GM23248 (cell line): ENCODE data around the gene FNDC1. TPM values are rescaled to one million over a fixed set of nuclear protein-coding genes. Genes with fewer than 3 reads are reported as not detected.
A peak's percentile ranks its signal among the peaks of the same experiment; 100 is the strongest.

ENCODE experiments used
- DNase-seq: peaks from one replicate; pipeline ENCODE4 v3.0.0-alpha.2; 2015
- H2AFZ ChIP-seq: fragments of 200-600 bp; sonication (generic); 2 replicates; pipeline ENCODE4 v1.6.1; 2016; ENCODE audit warnings: antibody characterized with exemption
- H3F3A ChIP-seq: fragments of 200-600 bp; sonication (generic); 2 replicates; pipeline ENCODE4 v1.6.1; 2016; ENCODE audit warnings: mild to moderate bottlenecking, antibody characterized with exemption, mixed run types; ENCODE audit not compliant: insufficient read depth
- H3K27ac ChIP-seq: fragments of 200-600 bp; sonication (generic); 2 replicates; pipeline ENCODE4 v1.5.1; 2016; ENCODE audit warnings: mild to moderate bottlenecking
- H3K27me3 ChIP-seq: fragments of 200-600 bp; sonication (generic); replicated peaks from 2 replicates; pipeline ENCODE4 v1.6.1; 2016; ENCODE audit warnings: mild to moderate bottlenecking; ENCODE audit not compliant: insufficient read depth
- H3K36me3 ChIP-seq: fragments of 200-600 bp; sonication (generic); 2 replicates; pipeline ENCODE4 v1.6.1; 2016; ENCODE audit warnings: low read depth, mild to moderate bottlenecking
- H3K4me1 ChIP-seq: fragments of 200-600 bp; sonication (generic); 2 replicates; pipeline ENCODE4 v1.6.1; 2016; ENCODE audit warnings: mild to moderate bottlenecking; ENCODE audit not compliant: insufficient read depth
- H3K4me2 ChIP-seq: fragments of 200-600 bp; sonication (generic); one replicate; pipeline ENCODE4 v1.6.1; 2016; ENCODE audit warnings: mild to moderate bottlenecking; ENCODE audit not compliant: unreplicated experiment
- H3K4me3 ChIP-seq: fragments of 200-600 bp; sonication (generic); 2 replicates; pipeline ENCODE4 v1.5.1; 2016; ENCODE audit warnings: mild to moderate bottlenecking
- H3K79me2 ChIP-seq: fragments of 200-600 bp; sonication (generic); 2 replicates; pipeline ENCODE4 v1.6.1; 2016; ENCODE audit warnings: mild to moderate bottlenecking; ENCODE audit not compliant: insufficient read depth
- H3K9ac ChIP-seq: fragments of 200-600 bp; sonication (generic); 2 replicates; pipeline ENCODE4 v1.6.1; 2016; ENCODE audit warnings: mild to moderate bottlenecking
- H3K9me2 ChIP-seq: fragments of 200-600 bp; sonication (generic); 2 replicates; pipeline ENCODE4 v1.6.1; 2016; ENCODE audit warnings: mixed run types, mild to moderate bottlenecking, moderate library complexity; ENCODE audit not compliant: insufficient read depth
- H3K9me3 ChIP-seq: fragments of 200-600 bp; sonication (generic); one replicate; pipeline ENCODE4 v1.6.1; 2017; ENCODE audit warnings: low read depth
- H4K20me1 ChIP-seq: fragments of 200-600 bp; sonication (generic); 2 replicates; pipeline ENCODE4 v1.6.0; 2016; ENCODE audit not compliant: insufficient read depth
- EZH2 ChIP-seq: fragments of 200-600 bp; sonication (generic); IDR thresholded peaks from 2 replicates; pipeline ENCODE4 v1.6.1; 2018; ENCODE audit warnings: antibody characterized with exemption, mild to moderate bottlenecking; ENCODE audit not compliant: insufficient read depth, poor library complexity, severe bottlenecking
- EZH2phosphoT487 ChIP-seq: fragments of 200-600 bp; sonication (generic); IDR thresholded peaks from 2 replicates; pipeline ENCODE4 v1.6.1; 2018; ENCODE audit warnings: antibody characterized with exemption, moderate library complexity, mild to moderate bottlenecking, low read depth; ENCODE audit not compliant: insufficient read depth
- WGBS, 2 experiments: methylation state at CpG; one replicate each; pipeline ENCODE4 v1.1.6; 2015 to 2017; ENCODE audit warnings: low lambda C conversion rate in 2 of 2, low coverage in 1 of 2; ENCODE audit errors: missing lambda C conversion rate in 2 of 2; 5-methylcytosine and 5-hydroxymethylcytosine counted together
- in situ Hi-C: fragments of 300-500 bp; cut with MboI; formaldehyde crosslinking; loops from 2 replicates; pipeline ENCODE4 v1.15.0; 2020
- polyA plus RNA-seq: library from polyadenylated mRNA; unstranded; fragments of >200 nt; fragmentation: Nextera tagmentation; extraction: Ambion mirVana; gene quantifications from 2 replicates; pipeline ENCODE4 v1.2.1, GENCODE V29; 2016
- total RNA-seq: library from RNA; depleted of rRNA; stranded (reverse); fragments of >200 nt; shearing (Covaris generic); gene quantifications from 2 replicates; pipeline ENCODE4 v1.2.3, GENCODE V29; 2014

Gene FNDC1
- total and polyA plus RNA-seq, 2 experiments from 2014 or later = 5.2 to 7.8 TPM

- WGBS, 2 experiments = 1 to 3% methylated on average over 9 of the region's 9 CpGs
These were observed 34.3 kb downstream of the FNDC1 start for GRCh38 chr6:159203304-159204005.

GRCh38 chr6:159204605-159205004 is 35.4 kb downstream of the FNDC1 start:
- no peak overlapping the region for H3K4me2 ChIP-seq
- no peaks in the 10 kb centered on the region for H3K9me2 ChIP-seq
- H3K4me1 ChIP-seq = peaks cover 30% of the 10 kb centered on the region
- H3K79me2 ChIP-seq = no peaks in the 10 kb centered on the region
- DNase-seq = no peak
- no peaks in the 10 kb centered on the region for H3K9me3 ChIP-seq
- H3K27me3 ChIP-seq = no peaks in the 10 kb centered on the region
- 82 to 89% methylated on average over 3 of the region's 3 CpGs for WGBS, 2 experiments
- peaks cover 33% of the 10 kb centered on the region for H3F3A ChIP-seq
- no peak overlapping the region for H3K4me3 ChIP-seq
- H3K36me3 ChIP-seq = no peaks in the 10 kb centered on the region
- H4K20me1 ChIP-seq = no peaks in the 10 kb centered on the region
- in situ Hi-C loops = no loop called here
- peak overlapping the region; percentile 33 for H2AFZ ChIP-seq
- no peak overlapping the region for H3K9ac ChIP-seq
- H3K27ac ChIP-seq = peak overlapping the region; percentile 82
- TF ChIP-seq EZH2phosphoT487 (no peak), EZH2 (no peak)

More at GRCh38 chr6:159203304-159204005, 34.3 kb downstream of the FNDC1 start:
- H3K9ac ChIP-seq = peak overlapping the region; percentile 51
- 0 out of 2 replicates have a peak overlapping the region, but pooled peaks have one; percentile 18 for H3K4me3 ChIP-seq
- H4K20me1 ChIP-seq = no peaks in the 10 kb centered on the region
- no peaks in the 10 kb centered on the region for H3K9me3 ChIP-seq
- no peaks in the 10 kb centered on the region for H3K79me2 ChIP-seq
- no peaks in the 10 kb centered on the region for H3K36me3 ChIP-seq
- peak; percentile 98 for DNase-seq
- in situ Hi-C loops = no loop called here
- no peak for TF ChIP-seq EZH2phosphoT487
- H3K27me3 ChIP-seq = no peaks in the 10 kb centered on the region
- peaks cover 33% of the 10 kb centered on the region for H3F3A ChIP-seq
- H3K4me2 ChIP-seq = peak overlapping the region; percentile 72
- H3K27ac ChIP-seq = peak overlapping the region; percentile 82
- no peaks in the 10 kb centered on the region for H3K9me2 ChIP-seq
- H3K4me1 ChIP-seq = peaks cover 30% of the 10 kb centered on the region
- peak overlapping the region; percentile 49 for H2AFZ ChIP-seq

- no peak overlapping the region for H3K4me2 ChIP-seq
- 84 to 87% methylated on average over 4 of the region's 4 CpGs for WGBS, 2 experiments
- no peak for DNase-seq
- no peak overlapping the region for H3K4me3 ChIP-seq
- in situ Hi-C loops = no loop called here
- no peak overlapping the region for H3K27ac ChIP-seq
- H4K20me1 ChIP-seq = no peaks in the 10 kb centered on the region
- no peaks in the 10 kb centered on the region for H3K9me3 ChIP-seq
- TF ChIP-seq EZH2phosphoT487 (no peak), EZH2 (no peak)
- H3K36me3 ChIP-seq = no peaks in the 10 kb centered on the region
- no peaks in the 10 kb centered on the region for H3K79me2 ChIP-seq
- H3F3A ChIP-seq = no peaks in the 10 kb centered on the region
- H3K4me1 ChIP-seq = peaks cover 12% of the 10 kb centered on the region; the same call in 1 of the 2 replicates
- H3K27me3 ChIP-seq = no peaks in the 10 kb centered on the region
- H3K9me2 ChIP-seq = no peaks in the 10 kb centered on the region
- no peak overlapping the region for H2AFZ ChIP-seq
- no peak overlapping the region for H3K9ac ChIP-seq
These were observed 42.8 kb downstream of the FNDC1 start for GRCh38 chr6:159212028-159212427.

GRCh38 chr6:159212525-159213280 is 43.5 kb downstream of the FNDC1 start:
- Histone ChIP-seq H2AFZ (no peak overlapping the region), H3K79me2 (no peaks in the 10 kb centered on the region), H4K20me1 (no peaks in the 10 kb centered on the region), H3K27ac (no peak overlapping the region), H3K9ac (no peak overlapping the region), H3K4me3 (no peak overlapping the region), H3K9me3 (no peaks in the 10 kb centered on the region), H3K27me3 (no peaks in the 10 kb centered on the region), H3F3A (no peaks in the 10 kb centered on the region), H3K4me1 (peaks cover 12% of the 10 kb centered on the region; the same call in 1 of the 2 replicates), H3K4me2 (no peak overlapping the region), H3K36me3 (no peaks in the 10 kb centered on the region), H3K9me2 (no peaks in the 10 kb centered on the region)
- in situ Hi-C loops = no loop called here
- DNase-seq = no peak
- TF ChIP-seq EZH2phosphoT487 (no peak), EZH2 (no peak)
- WGBS, 2 experiments = 95 to 98% methylated on average over 5 of the region's 5 CpGs
